ENCODE measurements around the gene BICD1.
A peak's percentile ranks its signal among the peaks of the same experiment; 100 is the strongest.

Gene BICD1

DNA sequence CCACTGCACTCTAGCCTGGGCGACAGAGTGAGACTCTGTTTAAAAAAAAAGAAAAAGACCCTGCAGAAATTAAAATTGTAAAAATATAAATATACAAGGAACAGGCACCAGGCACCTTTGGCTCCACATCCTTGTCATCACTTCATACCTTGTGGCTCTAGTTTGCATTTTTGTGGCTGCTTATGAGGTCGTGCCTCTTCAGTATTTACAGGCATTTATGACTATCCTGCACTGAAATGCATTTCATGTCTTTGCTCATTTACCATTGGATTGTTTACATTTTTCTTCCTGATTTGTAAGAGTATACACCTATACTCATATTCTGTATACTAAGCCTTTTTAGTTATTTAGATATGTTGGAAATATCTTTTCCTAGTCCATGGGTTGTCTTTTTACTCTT is 20.1 kb downstream of the BICD1 start:
- in situ Hi-C loops (cut with MboI; ENCODE audit: low pct_unique_long_range_greater_than_20kb, low sequenced_read_pairs, unreplicated experiment), result no loop called here
- no peak for DNase-seq (ENCODE audit: low spot score)
- TF ChIP-seq, protein P1, sequence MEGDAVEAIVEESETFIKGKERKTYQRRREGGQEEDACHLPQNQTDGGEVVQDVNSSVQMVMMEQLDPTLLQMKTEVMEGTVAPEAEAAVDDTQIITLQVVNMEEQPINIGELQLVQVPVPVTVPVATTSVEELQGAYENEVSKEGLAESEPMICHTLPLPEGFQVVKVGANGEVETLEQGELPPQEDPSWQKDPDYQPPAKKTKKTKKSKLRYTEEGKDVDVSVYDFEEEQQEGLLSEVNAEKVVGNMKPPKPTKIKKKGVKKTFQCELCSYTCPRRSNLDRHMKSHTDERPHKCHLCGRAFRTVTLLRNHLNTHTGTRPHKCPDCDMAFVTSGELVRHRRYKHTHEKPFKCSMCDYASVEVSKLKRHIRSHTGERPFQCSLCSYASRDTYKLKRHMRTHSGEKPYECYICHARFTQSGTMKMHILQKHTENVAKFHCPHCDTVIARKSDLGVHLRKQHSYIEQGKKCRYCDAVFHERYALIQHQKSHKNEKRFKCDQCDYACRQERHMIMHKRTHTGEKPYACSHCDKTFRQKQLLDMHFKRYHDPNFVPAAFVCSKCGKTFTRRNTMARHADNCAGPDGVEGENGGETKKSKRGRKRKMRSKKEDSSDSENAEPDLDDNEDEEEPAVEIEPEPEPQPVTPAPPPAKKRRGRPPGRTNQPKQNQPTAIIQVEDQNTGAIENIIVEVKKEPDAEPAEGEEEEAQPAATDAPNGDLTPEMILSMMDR (IDR thresholded peaks at IDR 0.05; ENCODE audit: extremely low read depth, insufficient read depth, missing control alignments), result no peak

GRCh38 chr12:32131666-32132065 is 25.0 kb downstream of the BICD1 start:
- TF ChIP-seq, protein P1 (IDR thresholded peaks at IDR 0.05; ENCODE audit: extremely low read depth, insufficient read depth, missing control alignments), result no peak
- in situ Hi-C loops (cut with MboI; ENCODE audit: low pct_unique_long_range_greater_than_20kb, low sequenced_read_pairs, unreplicated experiment), result no loop called here
- no peak for DNase-seq (ENCODE audit: low spot score)

- DNase-seq (ENCODE audit: low spot score), result peak; percentile 58
- TF ChIP-seq, protein P1 (IDR thresholded peaks at IDR 0.05; ENCODE audit: extremely low read depth, insufficient read depth, missing control alignments), result no peak
- in situ Hi-C loops (cut with MboI; ENCODE audit: low pct_unique_long_range_greater_than_20kb, low sequenced_read_pairs, unreplicated experiment), result no loop called here
These were observed 27.6 kb downstream of the BICD1 start for GRCh38 chr12:32134101-32134888.

GRCh38 chr12:32135967-32136366 is 29.3 kb downstream of the BICD1 start:
- TF ChIP-seq, protein P1 (IDR thresholded peaks at IDR 0.05; ENCODE audit: extremely low read depth, insufficient read depth, missing control alignments), result no peak
- in situ Hi-C loops (cut with MboI; ENCODE audit: low pct_unique_long_range_greater_than_20kb, low sequenced_read_pairs, unreplicated experiment), result no loop called here
- DNase-seq (ENCODE audit: low spot score), result no peak

DNA sequence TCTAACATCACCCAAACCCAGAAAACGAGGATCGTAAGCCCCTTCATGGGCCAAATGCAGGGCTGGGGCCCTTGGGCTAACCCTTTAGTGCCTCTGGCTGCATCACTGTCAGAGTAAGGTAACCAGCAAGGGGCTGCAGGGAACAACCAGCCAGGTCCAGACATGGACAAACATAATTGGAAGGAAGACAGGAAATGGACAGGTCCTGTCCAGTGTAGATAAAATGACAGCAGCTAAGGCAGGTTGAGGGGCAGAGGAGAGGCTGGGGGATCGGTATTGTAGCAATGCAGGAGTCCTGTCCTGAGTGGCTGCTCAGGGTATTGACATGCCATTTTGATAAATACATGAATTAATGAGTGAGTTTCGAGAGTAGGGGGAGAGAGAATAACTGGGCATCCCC is 29.8 kb downstream of the BICD1 start:
- no peak for DNase-seq (ENCODE audit: low spot score)
- TF ChIP-seq, protein P1 (IDR thresholded peaks at IDR 0.05; ENCODE audit: extremely low read depth, insufficient read depth, missing control alignments), result no peak
- in situ Hi-C loops (cut with MboI; ENCODE audit: low pct_unique_long_range_greater_than_20kb, low sequenced_read_pairs, unreplicated experiment), result no loop called here

DNA sequence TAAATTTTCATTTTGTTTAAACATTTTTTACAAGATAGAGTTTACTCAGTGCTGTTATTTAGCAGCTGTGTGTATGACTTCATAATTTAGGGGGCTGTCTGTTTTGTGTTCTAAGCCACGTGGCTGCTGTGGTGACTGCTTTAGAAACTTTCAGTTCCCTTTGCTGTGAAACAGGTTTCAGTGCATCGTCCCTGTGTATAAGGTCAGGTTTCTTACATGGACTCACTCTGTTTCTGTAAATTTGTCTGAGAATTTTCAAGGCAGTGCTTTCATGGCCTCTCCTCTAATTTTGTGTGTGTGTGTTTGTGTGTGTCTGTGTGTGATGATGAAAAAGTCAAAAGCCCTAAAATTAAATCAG is 32.4 kb downstream of the BICD1 start:
- TF ChIP-seq, protein P1 (IDR thresholded peaks at IDR 0.05; ENCODE audit: extremely low read depth, insufficient read depth, missing control alignments), result no peak
- in situ Hi-C loops (cut with MboI; ENCODE audit: low pct_unique_long_range_greater_than_20kb, low sequenced_read_pairs, unreplicated experiment), result no loop called here
- peak; percentile 68 for DNase-seq (ENCODE audit: low spot score)
